Endodermal cell (in vitro differentiated cells): ENCODE measurements around the gene EXOSC10. TPM values are rescaled to one million over a fixed set of nuclear protein-coding genes. Genes with fewer than 3 reads are reported as not detected.
A peak's percentile ranks its signal among the peaks of the same experiment; 100 is the strongest.

Experiments
- DNase-seq: peaks from one replicate; pipeline ENCODE4 v3.0.0-alpha.2; 2017
- H3K27ac ChIP-seq: 2 replicates; pipeline ENCODE4 v1.5.1; 2013; ENCODE audit warnings: mild to moderate bottlenecking, low read depth, low read length, moderate library complexity
- H3K27me3 ChIP-seq: 2 replicates; pipeline ENCODE4 v1.6.1; 2013; ENCODE audit warnings: mild to moderate bottlenecking, low read length, moderate library complexity; ENCODE audit not compliant: insufficient read depth, control insufficient read depth, poor library complexity, severe bottlenecking
- H3K36me3 ChIP-seq: 2 replicates; pipeline ENCODE4 v1.7.0; 2013; ENCODE audit warnings: mild to moderate bottlenecking, low read length, moderate library complexity; ENCODE audit not compliant: control insufficient read depth, insufficient read depth
- H3K4me1 ChIP-seq: one replicate; pipeline ENCODE4 v1.7.0; 2013; ENCODE audit warnings: low read length; ENCODE audit not compliant: control insufficient read depth, insufficient read depth
- H3K4me3 ChIP-seq: 2 replicates; pipeline ENCODE4 v1.5.1; 2013; ENCODE audit warnings: mild to moderate bottlenecking, low read length, moderate library complexity
- H3K9ac ChIP-seq: 2 replicates; pipeline ENCODE4 v1.6.1; 2013; ENCODE audit warnings: mild to moderate bottlenecking, low read length, moderate library complexity; ENCODE audit not compliant: poor library complexity, severe bottlenecking; ENCODE audit errors: extremely low read depth
- H3K9me3 ChIP-seq: 2 replicates; pipeline ENCODE4 v1.6.1; 2013; ENCODE audit warnings: mild to moderate bottlenecking, low read length, moderate library complexity; ENCODE audit not compliant: control insufficient read depth
- H3K27ac Mint-ChIP-seq: 2 replicates; pipeline ENCODE4 v1.8.0; 2020; ENCODE audit warnings: mixed read lengths
- H3K27me3 Mint-ChIP-seq: 2 replicates; pipeline ENCODE4 v1.8.0; 2021; ENCODE audit warnings: mild to moderate bottlenecking, mixed read lengths; ENCODE audit not compliant: insufficient read depth
- H3K36me3 Mint-ChIP-seq: 2 replicates; pipeline ENCODE4 v1.8.0; 2020; ENCODE audit warnings: low read depth, mixed read lengths
- H3K4me1 Mint-ChIP-seq: 2 replicates; pipeline ENCODE4 v1.8.0; 2020; ENCODE audit warnings: mixed read lengths
- H3K4me3 Mint-ChIP-seq: 2 replicates; pipeline ENCODE4 v1.8.0; 2020; ENCODE audit warnings: mild to moderate bottlenecking, moderate library complexity, mixed read lengths
- H3K9me3 Mint-ChIP-seq: 2 replicates; pipeline ENCODE4 v1.8.0; 2020; ENCODE audit warnings: mild to moderate bottlenecking, mixed read lengths
- WGBS, 2 experiments: methylation state at CpG; one replicate each; pipeline versions ENCODE4 v1.1.5 to v1.1.7; 2013; ENCODE audit warnings: missing lambda C conversion rate in 2 of 2, mixed read lengths in 1 of 2; ENCODE audit not compliant: insufficient coverage in 1 of 2, insufficient read length in 1 of 2; 5-methylcytosine and 5-hydroxymethylcytosine counted together
- total RNA-seq, 2 donors: library from RNA; stranded (reverse); fragmentation: NEBNext Ultra II Directional in 1 of 2; extraction: Animal tissue kit (Norgen Biotek cat#: 25700) in 1 of 2; gene quantifications; 2 replicates in 1 of 2; 3 replicates in 1 of 2; pipeline ENCODE4 v1.2.1, GENCODE V29; 2021
- TF ChIP-seq, protein P1 (sequence below): fragments of 200-600 bp; sonication (generic); conservative IDR thresholded peaks from 2 replicates; pipeline ENCODE4 v1.5.0; 2021; ENCODE audit warnings: antibody characterized with exemption, mild to moderate bottlenecking

Gene EXOSC10
- total RNA-seq, 2 donors from 2014 or later = 81.4 to 89.7 TPM

DNA sequence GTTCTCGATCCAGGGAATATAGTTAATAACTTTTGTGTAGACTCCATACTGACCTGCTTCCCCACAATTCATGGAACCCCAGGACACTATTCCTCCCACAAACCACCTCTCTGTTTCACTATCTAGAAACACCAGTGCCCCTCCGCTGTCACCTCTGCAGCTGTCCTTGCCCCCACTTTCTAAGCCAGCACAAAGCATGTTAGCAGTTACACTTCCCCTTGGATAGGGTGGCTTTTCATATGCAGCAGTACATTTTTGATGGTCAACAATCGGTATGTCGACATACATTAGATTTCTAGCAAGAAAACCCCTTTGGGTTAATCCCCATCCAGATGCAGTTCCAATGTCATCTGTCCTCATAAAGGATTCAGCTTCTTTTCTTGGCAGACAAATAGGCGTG is 72.8 kb downstream of the EXOSC10 start:
- no peak overlapping the region for H3K27ac ChIP-seq
- no peaks in the 10 kb centered on the region for H3K27me3 ChIP-seq
- H3K27ac Mint-ChIP-seq = peak overlapping the region; percentile 42
- H3K4me1 ChIP-seq = peaks cover 3% of the 10 kb centered on the region
- H3K4me1 Mint-ChIP-seq = peaks cover 28% of the 10 kb centered on the region
- no peak overlapping the region for H3K4me3 ChIP-seq
- no peaks in the 10 kb centered on the region for H3K9me3 ChIP-seq
- 97 to 98% methylated on average over 4 to 5 of the region's 5 CpGs for WGBS, 2 experiments
- TF ChIP-seq, protein P1, sequence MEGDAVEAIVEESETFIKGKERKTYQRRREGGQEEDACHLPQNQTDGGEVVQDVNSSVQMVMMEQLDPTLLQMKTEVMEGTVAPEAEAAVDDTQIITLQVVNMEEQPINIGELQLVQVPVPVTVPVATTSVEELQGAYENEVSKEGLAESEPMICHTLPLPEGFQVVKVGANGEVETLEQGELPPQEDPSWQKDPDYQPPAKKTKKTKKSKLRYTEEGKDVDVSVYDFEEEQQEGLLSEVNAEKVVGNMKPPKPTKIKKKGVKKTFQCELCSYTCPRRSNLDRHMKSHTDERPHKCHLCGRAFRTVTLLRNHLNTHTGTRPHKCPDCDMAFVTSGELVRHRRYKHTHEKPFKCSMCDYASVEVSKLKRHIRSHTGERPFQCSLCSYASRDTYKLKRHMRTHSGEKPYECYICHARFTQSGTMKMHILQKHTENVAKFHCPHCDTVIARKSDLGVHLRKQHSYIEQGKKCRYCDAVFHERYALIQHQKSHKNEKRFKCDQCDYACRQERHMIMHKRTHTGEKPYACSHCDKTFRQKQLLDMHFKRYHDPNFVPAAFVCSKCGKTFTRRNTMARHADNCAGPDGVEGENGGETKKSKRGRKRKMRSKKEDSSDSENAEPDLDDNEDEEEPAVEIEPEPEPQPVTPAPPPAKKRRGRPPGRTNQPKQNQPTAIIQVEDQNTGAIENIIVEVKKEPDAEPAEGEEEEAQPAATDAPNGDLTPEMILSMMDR = no peak
- H3K27me3 Mint-ChIP-seq = no peaks in the 10 kb centered on the region
- H3K9me3 Mint-ChIP-seq = no peaks in the 10 kb centered on the region
- H3K9ac ChIP-seq = no peak overlapping the region
- no peak overlapping the region for H3K4me3 Mint-ChIP-seq
- no peak for DNase-seq
- peaks cover 78% of the 10 kb centered on the region for H3K36me3 ChIP-seq
- H3K36me3 Mint-ChIP-seq = peaks cover 74% of the 10 kb centered on the region

DNA sequence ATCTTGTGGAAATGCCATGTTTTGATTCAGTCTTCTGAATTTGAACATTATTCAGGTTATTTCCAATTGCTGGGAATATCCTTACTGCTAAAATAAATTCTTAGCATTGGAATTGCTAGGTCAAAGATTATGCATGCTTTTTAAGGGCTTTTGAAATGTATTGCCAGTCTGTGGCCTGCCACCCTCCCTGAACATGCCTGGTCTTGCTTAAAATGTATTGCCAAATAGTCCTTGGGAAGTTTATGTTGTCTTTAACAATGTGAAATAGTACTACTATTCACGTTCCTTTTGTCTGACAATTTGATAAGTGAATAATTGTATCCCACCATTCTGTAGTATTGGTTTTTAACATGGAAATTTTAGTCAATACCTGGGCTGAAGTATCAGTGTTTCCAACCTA is 73.6 kb downstream of the EXOSC10 start:
- Histone ChIP-seq H3K27ac (no peak overlapping the region), H3K9me3 (no peaks in the 10 kb centered on the region), H3K4me3 (no peak overlapping the region), H3K36me3 (peaks cover 87% of the 10 kb centered on the region), H3K9ac (no peak overlapping the region), H3K4me1 (peaks cover 3% of the 10 kb centered on the region), H3K27me3 (no peaks in the 10 kb centered on the region)
- Mint-ChIP-seq H3K36me3 (peaks cover 83% of the 10 kb centered on the region), H3K27ac (no peak overlapping the region), H3K9me3 (no peaks in the 10 kb centered on the region), H3K4me3 (no peak overlapping the region), H3K27me3 (no peaks in the 10 kb centered on the region), H3K4me1 (peaks cover 29% of the 10 kb centered on the region)
- TF ChIP-seq, protein P1 = no peak
- 88% methylated on average over 1 of the region's 1 CpG; no CpG with 5 or more reads in 1 of the 2 experiments for WGBS, 2 experiments
- DNase-seq = no peak

DNA sequence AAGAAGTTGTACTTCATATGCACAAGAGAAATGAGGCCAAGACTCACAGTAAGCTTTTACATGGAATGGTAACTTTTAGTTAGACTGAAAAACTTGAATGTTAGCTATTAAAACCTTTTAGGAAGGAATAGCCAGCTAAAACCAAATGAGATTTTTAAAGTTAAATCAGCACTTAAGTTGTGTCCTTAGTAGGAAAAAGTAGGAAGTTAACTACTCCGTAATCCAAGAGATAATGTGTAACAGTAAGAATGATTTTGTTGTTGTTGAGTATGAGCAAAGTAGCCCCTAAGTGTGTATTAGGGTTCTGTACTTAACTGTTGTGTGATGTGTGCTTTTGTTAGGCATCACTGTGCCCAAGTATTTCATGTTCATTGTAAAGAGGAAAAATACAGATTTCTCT is 74.1 kb downstream of the EXOSC10 start:
- H3K27ac Mint-ChIP-seq = no peak overlapping the region
- peaks cover 87% of the 10 kb centered on the region for H3K36me3 ChIP-seq
- H3K27me3 ChIP-seq = no peaks in the 10 kb centered on the region
- peaks cover 84% of the 10 kb centered on the region for H3K36me3 Mint-ChIP-seq
- no peak overlapping the region for H3K4me3 Mint-ChIP-seq
- no peak for DNase-seq
- H3K9me3 Mint-ChIP-seq = no peaks in the 10 kb centered on the region
- H3K27me3 Mint-ChIP-seq = no peaks in the 10 kb centered on the region
- peaks cover 3% of the 10 kb centered on the region for H3K4me1 ChIP-seq
- WGBS, 2 experiments = 96 to 100% methylated on average over 1 of the region's 1 CpG
- H3K9me3 ChIP-seq = no peaks in the 10 kb centered on the region
- peaks cover 29% of the 10 kb centered on the region for H3K4me1 Mint-ChIP-seq
- no peak overlapping the region for H3K9ac ChIP-seq
- TF ChIP-seq, protein P1 = no peak
- H3K27ac ChIP-seq = no peak overlapping the region
- H3K4me3 ChIP-seq = no peak overlapping the region
